ENCODE data around the gene HSPB7.
"Not testable (repeated sequence)": the region's sequence is repeated elsewhere in the genome, so short reads cannot be mapped to it uniquely, and the experiment has no call there.

- not testable (repeated sequence) for TF ChIP-seq CTCF (IDR thresholded peaks at IDR 0.05; ENCODE audit: insufficient read depth, low read length, poor library complexity, severe bottlenecking); EZH2phosphoT487 (conservative IDR thresholded peaks at IDR 0.05; ENCODE audit: low read length)
Measured at GRCh38 chr1:16029003-16029268, 11.1 kb upstream of the HSPB7 start.
